Epithelial cell of proximal tubule (primary cell): ENCODE data around the gene AGAP9. TPM values are rescaled to one million over a fixed set of nuclear protein-coding genes. Genes with fewer than 3 reads are reported as not detected.
"Not testable (repeated sequence)": the region's sequence is repeated elsewhere in the genome, so short reads cannot be mapped to it uniquely, and the experiment has no call there.

Experiments used
- DNase-seq: peaks from one replicate; pipeline ENCODE4 v3.0.0-alpha.2; 2011; ENCODE audit warnings: low read depth
- H3K4me3 ChIP-seq: 2 replicates; pipeline ENCODE4 v1.5.1; 2011; ENCODE audit warnings: low read depth, mild to moderate bottlenecking, low read length
- total RNA-seq: library from RNA; depleted of rRNA; stranded (reverse); fragments of >200 nt; gene quantifications from 2 replicates; pipeline ENCODE4 v1.2.3, GENCODE V29; 2015

The AGAP9 gene
- 1.8 and 7.1 TPM in 2 replicates for total RNA-seq

DNA sequence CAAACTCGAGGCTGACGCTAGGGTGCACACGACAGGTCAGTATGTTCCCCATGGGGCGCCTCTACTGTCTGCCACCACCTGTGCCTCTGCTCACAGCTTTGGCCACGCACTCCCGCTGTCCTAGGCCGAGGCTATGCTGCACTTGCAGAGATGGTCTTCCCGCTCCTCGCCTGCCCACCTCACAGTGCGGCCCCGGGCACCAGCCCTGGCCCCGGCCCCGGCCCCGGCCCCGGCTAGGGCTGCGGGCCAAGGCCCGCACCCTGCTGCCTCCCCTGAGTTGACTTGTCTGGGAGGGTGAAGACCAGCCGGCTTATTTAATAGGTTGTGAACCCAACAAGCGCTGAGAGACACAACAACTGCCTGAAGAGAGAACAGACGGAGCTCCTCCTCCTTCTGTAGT lies at the start of gene AGAP9:
AGAP9 (minus strand) TSS at position 164 of the 400 bp plus-strand sequence; CDS start at position 52, 112 bp downstream.
- H3K4me3 ChIP-seq, DNase-seq: not testable (repeated sequence)

DNA sequence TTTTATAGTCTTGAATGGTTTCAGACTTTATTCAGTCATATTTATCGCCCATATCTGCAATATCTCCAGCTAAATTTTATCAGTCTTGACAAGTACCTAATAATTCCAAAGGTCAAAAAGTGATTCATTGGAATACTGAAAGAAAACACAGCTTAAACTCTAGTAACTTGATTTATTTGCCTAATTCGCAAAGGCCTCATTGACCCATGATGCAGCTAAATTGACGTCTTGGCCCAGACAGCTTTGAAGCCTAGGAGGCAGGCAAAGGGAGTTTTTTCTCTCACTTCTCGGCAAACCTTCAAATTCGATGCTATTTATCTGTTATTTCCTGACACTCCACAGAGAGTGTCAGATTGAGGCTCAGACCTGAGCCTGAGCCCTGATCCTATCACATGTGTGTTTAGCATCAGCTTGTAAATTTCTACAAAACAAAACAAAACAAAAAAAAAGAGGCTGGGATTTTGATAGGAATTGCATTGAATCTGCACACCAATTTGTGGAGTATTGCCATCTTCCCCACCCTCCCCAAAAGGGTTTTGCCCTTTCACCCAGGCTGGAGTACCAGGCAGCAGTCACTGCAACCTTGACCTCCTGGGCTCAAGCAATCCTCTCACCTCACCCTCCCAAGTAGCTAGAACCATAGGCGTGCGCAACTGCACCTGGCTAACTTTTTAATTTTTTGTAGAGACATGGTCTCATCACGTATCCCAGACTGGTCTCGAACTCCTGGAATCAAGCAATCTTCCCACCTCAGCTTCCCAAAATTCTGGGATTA lies 47.9 kb upstream of the AGAP9 start:
- DNase-seq, H3K4me3 ChIP-seq: not testable (repeated sequence)

DNA sequence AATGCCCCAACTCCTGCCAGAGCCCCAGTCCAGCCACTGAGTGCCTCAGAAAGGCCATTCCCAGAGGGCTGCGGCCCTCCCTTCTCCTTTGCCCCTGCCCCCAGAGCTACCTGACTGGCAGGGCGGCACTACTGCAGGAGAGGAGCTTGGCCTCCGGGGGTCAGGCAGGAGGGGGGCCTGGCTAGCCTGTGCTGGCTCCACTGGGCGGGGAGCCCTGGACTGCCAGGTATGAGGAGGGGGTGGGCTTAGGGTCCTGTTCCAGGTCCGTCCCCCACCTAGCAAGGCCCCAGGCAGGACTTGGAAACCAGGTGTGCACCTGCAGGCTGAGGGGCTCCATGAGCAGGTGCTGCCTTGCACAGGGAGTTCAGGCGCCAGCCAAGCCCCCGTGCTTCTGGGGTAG lies 43.3 kb upstream of the AGAP9 start:
- H3K4me3 ChIP-seq, DNase-seq: not testable (repeated sequence)

DNA sequence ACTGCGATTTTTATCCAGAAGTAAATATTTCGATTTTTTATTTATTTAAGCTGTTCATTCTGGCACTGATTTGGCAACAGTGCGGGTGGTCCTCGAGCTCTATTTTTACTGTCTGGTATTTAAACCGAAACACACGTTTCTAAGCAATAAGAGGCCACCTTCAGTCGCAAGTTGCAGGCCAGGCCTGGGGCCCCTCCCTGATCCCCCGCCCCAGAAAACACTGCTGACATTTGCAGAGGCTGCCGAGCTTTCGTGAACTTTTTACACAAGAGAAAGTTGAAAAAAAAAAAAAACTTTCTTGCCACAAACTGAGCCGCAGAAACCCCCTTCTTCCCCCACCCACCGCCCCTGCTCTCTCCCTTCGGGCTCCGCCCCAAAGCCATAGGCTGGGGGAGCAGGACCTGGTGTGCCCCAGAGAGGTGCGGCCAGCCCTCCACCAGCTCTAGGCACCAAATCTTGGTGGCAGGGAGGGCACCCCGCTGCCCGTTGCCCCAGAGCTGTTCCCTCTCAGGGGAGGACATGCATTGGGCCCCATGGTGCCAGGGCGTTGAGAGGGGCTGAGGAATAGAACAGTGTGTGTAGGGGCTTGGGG lies 42.8 kb upstream of the AGAP9 start:
- not testable (repeated sequence) for H3K4me3 ChIP-seq, DNase-seq

DNA sequence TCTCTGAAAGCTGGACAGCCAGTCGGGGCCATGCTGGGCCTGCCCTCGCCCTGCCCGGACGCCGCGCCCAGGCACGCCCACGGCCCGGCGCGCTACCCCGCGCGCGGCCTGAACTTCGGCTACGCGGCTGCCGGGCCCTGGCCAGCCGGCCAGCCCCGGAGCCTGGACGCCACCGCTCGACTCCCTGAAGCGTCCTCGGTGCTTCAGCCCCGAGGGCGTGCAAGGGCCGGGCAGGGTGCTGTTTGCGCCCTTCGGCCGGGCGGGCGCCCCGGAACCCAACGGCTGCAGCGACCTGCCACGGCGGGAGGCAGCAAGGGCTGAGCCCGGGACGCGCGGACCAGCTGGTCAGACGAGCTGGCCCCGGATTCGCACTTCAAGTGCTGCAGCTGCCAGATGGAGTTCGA lies 42.1 kb upstream of the AGAP9 start:
- H3K4me3 ChIP-seq, DNase-seq: not testable (repeated sequence)

DNA sequence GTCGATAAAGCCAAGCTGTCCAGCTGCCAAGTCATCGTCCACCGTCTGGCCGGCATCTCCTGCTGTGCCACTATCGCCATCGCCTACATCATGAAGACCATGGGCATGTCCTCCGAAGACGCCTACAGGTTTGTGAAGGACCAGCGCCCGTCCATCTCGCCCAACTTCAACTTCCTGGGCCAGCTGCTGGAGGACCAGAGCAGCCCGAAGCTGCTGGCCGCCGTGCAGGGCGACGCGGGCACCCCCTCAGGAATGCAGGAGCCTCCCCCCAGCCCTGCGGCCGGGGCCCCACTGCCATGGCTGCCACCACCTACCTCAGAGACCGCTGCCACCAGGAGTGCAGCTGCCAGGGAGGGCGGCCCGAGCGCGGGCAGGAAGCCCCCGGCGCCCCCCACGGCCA lies 41.5 kb upstream of the AGAP9 start:
- DNase-seq, H3K4me3 ChIP-seq: not testable (repeated sequence)

DNA sequence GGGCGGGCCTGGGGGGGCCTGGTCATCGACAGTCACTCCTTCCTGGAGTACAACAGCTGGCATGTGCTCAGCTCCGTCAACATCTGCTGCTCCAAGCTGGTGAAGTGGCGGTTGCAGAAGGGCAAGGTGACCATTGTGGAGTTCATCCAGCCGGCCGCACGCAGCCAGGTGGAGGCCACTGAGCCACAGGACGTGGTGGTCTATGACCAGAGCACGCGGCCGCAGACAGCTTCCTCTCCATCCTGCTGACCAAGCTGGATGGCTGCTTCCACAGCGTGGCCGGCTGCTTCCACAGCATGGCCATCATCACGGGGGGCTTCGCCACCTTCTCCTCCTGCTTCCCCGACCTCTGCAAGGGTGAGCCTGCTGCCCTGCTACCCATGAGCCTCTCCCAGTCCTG lies 40.9 kb upstream of the AGAP9 start:
- not testable (repeated sequence) for DNase-seq, H3K4me3 ChIP-seq

DNA sequence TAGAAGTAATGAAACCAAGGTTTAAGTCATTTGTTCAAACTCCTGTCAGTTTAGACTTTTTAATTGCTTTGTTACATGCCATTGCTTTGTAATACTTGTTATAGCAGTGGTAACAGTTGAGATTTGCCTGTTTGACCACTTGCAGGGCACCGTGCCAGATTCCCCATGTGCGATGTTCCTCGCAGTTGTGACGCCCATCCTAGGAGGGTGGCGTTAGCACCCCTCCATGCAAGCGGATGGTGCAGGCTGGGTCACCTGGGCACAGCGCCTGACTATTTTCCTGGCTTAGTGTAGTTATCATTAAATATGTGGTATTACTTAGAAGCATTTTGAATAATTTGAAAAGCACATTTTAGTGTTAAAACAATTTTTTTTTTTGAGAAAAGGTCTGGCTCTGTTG lies 37.0 kb upstream of the AGAP9 start:
- DNase-seq = not testable (repeated sequence)

DNA sequence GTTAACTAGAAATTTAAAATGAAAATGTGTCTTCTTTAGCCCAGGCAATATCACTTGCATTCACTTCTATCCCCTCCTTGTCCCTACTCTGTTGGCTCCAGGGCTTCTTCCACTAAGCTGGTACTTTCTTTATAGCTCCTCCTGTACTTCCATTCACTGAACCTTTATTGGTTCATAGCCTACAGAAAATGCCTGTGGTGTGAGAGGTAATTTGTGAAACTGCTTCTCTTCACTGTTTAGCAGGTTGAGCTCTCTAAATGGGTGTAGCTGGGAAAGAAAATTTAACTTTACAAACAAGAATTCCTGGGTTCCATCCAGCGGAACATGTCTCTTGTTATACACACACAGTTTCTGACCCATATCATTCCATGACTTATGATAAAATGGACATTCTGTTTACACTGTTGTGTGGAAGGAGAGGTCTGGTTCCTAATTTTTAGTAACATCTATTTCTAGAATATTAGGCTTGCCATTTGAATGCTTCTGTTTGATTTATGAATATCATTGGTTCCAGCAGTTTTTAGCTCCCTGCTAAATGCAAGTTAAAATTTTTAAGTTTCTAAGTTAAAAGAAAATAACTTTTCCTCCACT lies 36.4 kb upstream of the AGAP9 start:
- DNase-seq, H3K4me3 ChIP-seq: not testable (repeated sequence)

More for the DNA sequence above, 37.0 kb upstream of the AGAP9 start:
- H3K4me3 ChIP-seq = not testable (repeated sequence)

DNA sequence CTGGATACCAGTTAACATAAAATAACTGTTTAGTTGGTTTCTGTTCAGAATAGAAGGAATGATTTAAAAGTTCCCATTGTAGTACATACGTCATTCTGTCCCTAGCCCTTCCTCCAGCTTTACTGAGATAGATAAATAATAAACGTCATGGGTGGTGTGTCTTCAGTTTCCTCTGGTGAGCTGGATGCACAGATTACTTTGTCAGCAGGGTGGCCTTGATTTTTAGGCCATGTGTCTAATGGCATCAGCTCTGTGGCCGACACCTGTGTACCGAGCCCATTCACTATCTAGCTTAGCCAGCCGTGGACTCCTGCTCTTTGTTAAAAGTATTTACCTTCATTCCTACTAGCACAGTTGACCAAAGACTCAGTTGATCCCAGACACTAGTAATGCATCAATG lies 34.7 kb upstream of the AGAP9 start:
- not testable (repeated sequence) for H3K4me3 ChIP-seq, DNase-seq

DNA sequence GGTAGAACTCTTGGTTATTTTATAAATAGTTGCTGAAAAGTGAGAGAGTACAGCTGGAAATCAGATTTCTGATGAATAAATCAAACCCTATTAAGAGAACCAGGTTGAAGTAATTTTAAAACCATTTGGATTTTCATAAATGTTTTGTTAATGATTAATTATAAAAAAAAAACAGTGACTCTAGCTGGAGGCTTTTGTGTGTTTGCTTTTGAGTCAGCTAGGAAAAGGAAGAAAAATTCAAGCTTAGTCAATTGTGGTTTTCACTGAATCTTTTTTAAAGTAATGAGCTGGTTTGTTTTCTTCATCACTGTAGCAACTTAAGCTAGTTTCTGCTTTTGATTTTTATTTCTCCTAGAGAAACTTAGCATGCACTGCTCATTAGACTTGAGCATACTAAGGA lies 34.2 kb upstream of the AGAP9 start:
- DNase-seq = not testable (repeated sequence)

DNA sequence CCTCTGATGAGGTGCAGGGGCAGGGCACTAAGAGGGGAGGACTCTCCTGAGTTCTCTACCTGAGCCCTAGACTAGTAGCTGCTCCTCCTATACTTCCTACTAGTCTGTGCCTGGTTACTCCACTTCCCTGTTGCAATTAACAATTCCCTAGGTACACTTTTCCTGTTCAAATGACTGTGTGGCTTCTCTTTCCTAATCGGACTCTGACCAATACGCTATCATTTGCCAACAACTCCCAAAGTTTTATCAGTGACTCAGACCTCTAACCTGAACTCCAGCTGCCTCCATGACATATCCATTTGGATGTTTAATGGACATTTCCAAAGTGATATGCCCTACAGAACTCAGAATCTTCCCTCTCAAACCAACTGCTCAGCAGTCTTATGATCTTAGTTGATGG lies 31.9 kb upstream of the AGAP9 start:
- not testable (repeated sequence) for DNase-seq, H3K4me3 ChIP-seq

More for the DNA sequence above, 34.2 kb upstream of the AGAP9 start:
- not testable (repeated sequence) for H3K4me3 ChIP-seq

DNA sequence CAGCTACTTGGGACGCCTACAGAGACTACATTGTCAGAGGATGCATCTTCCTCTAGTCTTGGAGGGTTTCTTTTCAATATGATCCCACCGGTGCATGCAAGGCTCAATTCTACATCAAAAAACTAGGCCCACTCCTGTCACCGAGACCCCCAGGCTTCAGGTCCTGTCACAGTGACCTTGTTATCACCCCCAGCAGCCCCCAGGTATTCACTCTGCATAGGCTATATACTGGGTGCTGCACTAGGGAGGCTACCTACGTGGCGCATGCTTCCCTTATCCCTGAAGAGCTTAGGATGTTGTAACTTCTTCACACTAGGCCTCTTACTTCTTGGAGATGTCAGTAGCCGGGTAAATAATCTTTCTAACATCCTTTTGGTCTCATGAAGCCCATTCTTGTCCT lies 31.1 kb upstream of the AGAP9 start:
- not testable (repeated sequence) for DNase-seq

DNA sequence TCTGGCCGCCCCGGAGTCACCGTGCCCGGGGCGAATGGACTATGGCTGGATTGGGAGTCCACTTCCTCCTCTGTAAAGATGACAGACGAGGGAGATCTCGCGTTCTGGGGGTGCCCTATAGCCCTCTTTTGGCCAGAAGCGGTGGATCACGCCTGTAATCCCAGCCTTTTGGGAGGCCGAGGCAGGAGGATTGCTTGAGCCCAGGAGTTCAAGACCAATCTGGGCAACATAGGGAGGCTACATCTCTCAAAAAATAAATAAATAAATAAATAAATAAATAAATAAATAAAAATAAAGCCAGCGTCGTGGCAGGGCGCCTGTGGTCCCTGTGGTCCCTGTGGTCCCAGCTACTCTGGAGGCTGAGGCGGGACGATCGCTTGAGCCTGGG lies 30.4 kb upstream of the AGAP9 start:
- DNase-seq = not testable (repeated sequence)
- H3K4me3 ChIP-seq = peak overlapping the region; percentile 70

More for the DNA sequence above, 31.1 kb upstream of the AGAP9 start:
- H3K4me3 ChIP-seq = not testable (repeated sequence)

DNA sequence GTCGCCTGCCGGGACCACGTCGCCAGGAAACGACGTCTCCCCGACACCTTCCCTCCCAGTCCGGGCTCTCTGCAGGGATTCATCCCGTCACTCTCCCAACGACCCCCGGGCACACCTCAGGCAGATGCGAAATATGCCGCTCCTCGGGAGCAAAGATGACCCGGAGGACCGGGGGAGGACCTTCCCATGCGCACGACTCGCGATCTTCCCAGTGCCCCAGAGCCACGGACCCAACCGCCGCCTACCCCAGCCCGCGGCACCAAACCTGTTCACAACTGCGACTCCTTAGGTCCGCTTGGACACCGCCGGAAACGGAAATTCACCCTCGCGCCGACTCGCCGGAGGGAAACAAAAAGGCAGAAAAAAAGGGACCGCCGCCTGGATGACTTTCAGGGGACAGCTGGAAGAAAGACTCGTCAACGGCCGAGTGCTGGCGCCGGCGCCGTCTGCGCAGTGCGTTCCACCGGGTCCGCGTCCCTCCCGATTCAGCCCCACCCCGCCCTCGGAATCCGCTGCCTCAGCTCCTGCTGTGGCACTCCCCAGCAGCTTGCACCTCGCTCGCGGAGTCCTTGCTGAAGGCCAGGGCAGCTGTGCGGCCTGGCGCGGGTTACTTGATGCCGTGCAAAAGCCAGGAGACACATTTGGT lies 29.9 kb upstream of the AGAP9 start:
- peak overlapping the region; percentile 70 for H3K4me3 ChIP-seq
- not testable (repeated sequence) for DNase-seq
